GM19324 (cell line): ENCODE results near the gene GP1BB.

ENCODE experiments used
- ATAC-seq: cut with Tn5 transposase; IDR thresholded peaks from one replicate; pipeline ENCODE4 v1.9.1; 2021; ENCODE audit warnings: mild to moderate bottlenecking, moderate library complexity; ENCODE audit not compliant: unreplicated experiment, low FRiP score

The GP1BB gene

GRCh38 chr22:19754701-19755144, 31.4 kb downstream of the GP1BB start:
- ATAC-seq = no peak

- no peak for ATAC-seq
Measured at GRCh38 chr22:19755145-19755710, 31.9 kb downstream of the GP1BB start.

GRCh38 chr22:19755722-19756287, 32.5 kb downstream of the GP1BB start:
- ATAC-seq = no peak

GRCh38 chr22:19756288-19757128, 33.2 kb downstream of the GP1BB start:
- no peak for ATAC-seq

GRCh38 chr22:19757140-19757984, 34.0 kb downstream of the GP1BB start:
- ATAC-seq = no peak

GRCh38 chr22:19757985-19758895, 34.9 kb downstream of the GP1BB start:
- no peak for ATAC-seq

GRCh38 chr22:19758896-19759426, 35.6 kb downstream of the GP1BB start:
- no peak for ATAC-seq

GRCh38 chr22:19759427-19760057, 36.2 kb downstream of the GP1BB start:
- no peak for ATAC-seq

GRCh38 chr22:19760058-19760950, 37.0 kb downstream of the GP1BB start, which contains the start of gene TBX1:
Gene TBX1, plus strand, starts transcription at chr22:19760778. Its CDS starts 66 bp downstream, at chr22:19760844.
- ATAC-seq = no peak

- ATAC-seq = no peak
Measured at GRCh38 chr22:19760951-19761724, 37.8 kb downstream of the GP1BB start.

- no peak for ATAC-seq
Measured at GRCh38 chr22:19761725-19762567, 38.6 kb downstream of the GP1BB start.

- no peak for ATAC-seq
Measured at GRCh38 chr22:19762568-19763457, 39.5 kb downstream of the GP1BB start.

GRCh38 chr22:19763458-19764298, 40.3 kb downstream of the GP1BB start:
- no peak for ATAC-seq

- ATAC-seq = no peak
Measured at GRCh38 chr22:19764299-19764593, 40.9 kb downstream of the GP1BB start.
